HG02798 (cell line): ENCODE measurements around the gene ZNF619.
A peak's percentile ranks its signal among the peaks of the same experiment; 100 is the strongest.

Experiments used
- ATAC-seq: cut with Tn5 transposase; IDR thresholded peaks from one replicate; pipeline ENCODE4 v1.9.1; 2021; ENCODE audit warnings: mild to moderate bottlenecking; ENCODE audit not compliant: unreplicated experiment, poor library complexity

Gene ZNF619

GRCh38 chr3:40524222-40524567 lies 47.3 kb downstream of the ZNF619 start:
- ATAC-seq, result peak; percentile 8

DNA sequence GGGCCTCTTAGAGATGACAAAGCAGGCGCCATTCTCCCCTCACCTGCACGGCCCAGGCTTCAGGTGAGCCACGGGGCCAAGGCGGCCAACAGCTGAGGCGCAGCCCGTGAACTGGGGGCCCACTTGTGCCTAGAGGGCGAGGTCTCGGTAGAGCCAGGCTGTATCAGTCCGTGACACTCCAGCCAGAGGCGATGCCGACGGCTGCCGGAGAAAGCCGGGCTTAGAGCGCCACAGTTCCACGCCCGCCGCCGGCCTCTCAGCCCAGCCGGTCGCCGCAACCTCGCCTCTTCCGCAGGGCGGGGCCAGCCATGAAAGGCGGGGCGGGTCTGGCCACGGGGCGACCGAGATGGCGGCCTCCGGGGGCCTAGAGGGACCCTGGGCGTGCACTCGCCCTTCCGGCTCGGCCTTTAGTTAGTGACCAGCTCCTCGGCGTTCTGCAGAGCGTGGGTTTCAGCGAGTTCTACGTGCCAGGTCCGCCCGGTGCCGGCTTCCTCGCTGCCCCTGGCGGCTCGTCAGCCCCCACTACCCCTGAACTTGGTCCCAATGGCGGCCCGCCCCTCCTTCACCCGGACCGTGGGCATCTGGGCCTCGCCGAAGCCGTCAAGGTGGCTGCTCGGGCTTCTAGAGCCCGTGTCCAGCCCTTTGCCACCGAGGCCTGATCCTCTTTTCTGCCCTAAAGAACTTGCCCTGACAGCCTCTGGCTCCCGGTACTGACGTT lies 47.8 kb downstream of the ZNF619 start, which contains the start of gene ZNF621:
TSS of gene ZNF621 (plus strand) at position 393 of the 718 bp plus-strand sequence. CDS start 881 bp downstream, outside the sequence.
- ATAC-seq, result peak; percentile 99

- no peak for ATAC-seq
Observed at GRCh38 chr3:40528426-40528825, 51.5 kb downstream of the ZNF619 start.

GRCh38 chr3:40532252-40532651 lies 55.3 kb downstream of the ZNF619 start:
- no peak for ATAC-seq

GRCh38 chr3:40534283-40534682 lies 57.4 kb downstream of the ZNF619 start:
- no peak for ATAC-seq
